GM18951 (cell line): ENCODE results near the gene MGARP.
"Not testable (repeated sequence)": the region's sequence is repeated elsewhere in the genome, so short reads cannot be mapped to it uniquely, and the experiment has no call there.

ENCODE experiments used
- POLR2A ChIP-seq: IDR thresholded peaks from 4 replicates; pipeline ENCODE4 v1.6.1; 2011; ENCODE audit warnings: mild to moderate bottlenecking; ENCODE audit not compliant: insufficient read length, insufficient read depth; ENCODE audit errors: extremely low read depth
- in situ Hi-C: fragments of 300-500 bp; cut with MboI; formaldehyde crosslinking; loops from one replicate; pipeline ENCODE4 v1.12.0; 2022; ENCODE audit warnings: low sequenced_read_pairs, mixed read lengths, inconsistent platforms; ENCODE audit not compliant: unreplicated experiment

The MGARP gene

GRCh38 chr4:139275281-139275735 is 4.7 kb downstream of the MGARP start:
- in situ Hi-C loops, result no loop called here
- no peak for TF ChIP-seq POLR2A

GRCh38 chr4:139274790-139275189 is 5.2 kb downstream of the MGARP start:
- TF ChIP-seq POLR2A, result no peak
- in situ Hi-C loops, result no loop called here

DNA sequence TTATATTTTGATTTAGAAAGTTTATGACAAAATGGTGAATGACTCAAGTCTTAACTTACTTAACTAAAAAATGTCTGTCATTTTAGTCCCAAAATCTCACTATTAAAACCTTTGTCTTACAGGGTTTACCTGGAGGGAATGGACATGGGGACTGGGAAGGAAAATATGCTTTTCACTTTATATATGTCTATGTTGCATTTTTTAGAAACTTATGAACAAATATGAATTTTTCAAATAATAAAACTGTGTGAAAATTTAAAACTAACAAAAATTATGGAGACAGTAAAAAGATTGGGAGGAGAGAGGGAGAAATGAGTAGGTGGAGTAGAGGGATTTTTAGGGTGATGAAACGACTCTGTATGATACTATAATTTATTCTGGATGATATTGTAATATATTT is 6.2 kb downstream of the MGARP start:
- no peak for TF ChIP-seq POLR2A
- in situ Hi-C loops, result no loop called here

DNA sequence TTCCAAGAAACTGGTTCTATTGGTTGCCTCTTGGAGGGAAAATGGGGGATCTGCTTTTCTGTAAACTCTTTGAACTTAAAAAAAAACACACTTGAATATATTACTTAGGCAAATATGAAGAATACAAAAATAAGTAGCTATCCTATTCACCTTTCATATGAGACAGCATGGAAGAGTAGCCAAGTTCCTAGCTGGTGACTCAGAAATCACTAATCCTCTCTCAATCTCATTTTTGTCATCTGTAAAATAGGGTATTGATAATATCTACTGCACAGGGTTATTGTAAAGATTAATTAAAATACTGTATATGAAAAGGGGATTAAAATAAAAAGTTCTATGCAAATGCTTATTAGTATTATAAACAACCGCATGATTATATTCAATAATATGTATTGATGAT is 12.7 kb downstream of the MGARP start:
- in situ Hi-C loops, result no loop called here
- TF ChIP-seq POLR2A, result no peak

DNA sequence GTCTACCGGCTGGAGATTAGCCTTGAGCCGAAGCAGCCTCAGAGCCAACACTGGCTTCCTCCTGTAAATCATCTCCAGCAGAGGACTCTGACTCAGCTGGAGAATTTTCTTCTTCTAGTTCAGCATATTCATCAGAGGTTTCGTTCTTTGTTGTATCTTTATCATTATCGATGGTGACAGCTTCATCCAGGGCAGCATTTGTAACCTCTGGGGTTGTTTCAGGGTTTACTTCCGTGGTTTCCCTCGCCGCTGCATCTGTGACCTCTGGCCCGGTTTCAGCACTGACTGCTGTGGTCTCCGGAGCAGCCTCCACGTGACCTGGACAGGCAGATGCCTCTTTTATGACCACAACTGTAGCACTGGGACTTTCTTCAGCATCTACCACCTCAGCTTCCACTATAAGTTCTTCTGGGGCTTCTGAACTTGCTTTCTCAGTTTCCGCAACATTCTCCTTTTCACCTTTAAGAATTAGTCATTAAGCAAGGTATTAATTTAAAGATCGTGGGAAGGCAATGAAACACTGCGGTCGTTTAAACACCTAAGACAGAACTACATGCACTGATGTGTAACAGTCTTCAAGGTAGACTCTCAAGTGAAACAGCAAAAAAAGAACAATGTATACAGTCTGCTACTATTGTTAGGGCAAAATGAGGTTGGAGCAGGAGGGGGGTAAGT is 13.3 kb downstream of the MGARP start:
- in situ Hi-C loops, result no loop called here
- no peak for TF ChIP-seq POLR2A

- no peak for TF ChIP-seq POLR2A
- in situ Hi-C loops, result no loop called here
Observed at GRCh38 chr4:139266208-139266582, 13.8 kb downstream of the MGARP start.

DNA sequence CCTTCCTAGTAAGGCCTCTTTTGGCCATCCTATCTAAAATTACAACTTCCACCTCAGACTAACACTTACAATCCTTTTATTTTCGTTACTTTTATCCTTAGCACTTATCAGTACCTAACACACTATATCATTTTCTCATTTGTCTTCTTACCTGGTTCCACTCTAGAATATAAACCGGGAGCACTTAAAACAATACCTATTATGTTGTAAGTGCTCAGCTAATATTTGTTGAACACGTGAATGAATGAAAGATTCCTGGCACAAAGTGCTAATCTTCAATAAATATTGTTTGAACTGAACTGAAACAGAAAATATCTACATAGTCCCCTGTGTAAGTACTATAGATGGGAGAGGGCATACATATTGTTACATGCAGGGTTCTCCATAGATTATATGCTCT is 14.4 kb downstream of the MGARP start:
- no peak for TF ChIP-seq POLR2A
- in situ Hi-C loops, result no loop called here

- in situ Hi-C loops, result no loop called here
- TF ChIP-seq POLR2A, result no peak
Observed at GRCh38 chr4:139256349-139256748, 23.7 kb downstream of the MGARP start.

DNA sequence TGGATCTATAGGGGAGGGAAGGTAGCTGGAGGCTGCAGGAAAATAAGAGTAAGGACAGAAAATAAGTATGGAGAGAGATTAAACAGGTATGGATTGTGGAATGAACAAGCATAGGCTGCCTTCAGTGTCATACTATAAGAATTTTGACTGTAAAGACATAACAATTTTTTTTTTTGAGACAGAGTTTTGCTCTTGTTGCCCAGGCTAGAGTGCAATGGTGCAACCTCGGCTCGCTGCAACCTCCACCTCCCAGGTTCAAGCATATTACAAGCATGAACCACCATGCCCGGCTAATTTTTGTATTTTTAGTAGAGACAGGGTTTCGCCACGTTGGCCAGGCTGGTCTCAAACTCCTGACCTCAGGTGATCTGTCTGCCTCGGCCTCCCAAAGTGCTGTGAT is 24.4 kb downstream of the MGARP start:
- in situ Hi-C loops, result not testable (repeated sequence)

- in situ Hi-C loops, result no loop called here
- no peak for TF ChIP-seq POLR2A
Observed at GRCh38 chr4:139253713-139254112, 26.3 kb downstream of the MGARP start.

- TF ChIP-seq POLR2A, result no peak
- in situ Hi-C loops, result no loop called here
Observed at GRCh38 chr4:139253046-139253445, 27.0 kb downstream of the MGARP start.

GRCh38 chr4:139247700-139248238 is 32.3 kb downstream of the MGARP start:
- in situ Hi-C loops, result no loop called here

GRCh38 chr4:139247241-139247640 is 32.8 kb downstream of the MGARP start:
- in situ Hi-C loops, result no loop called here
- no peak for TF ChIP-seq POLR2A

More at GRCh38 chr4:139247700-139248238, 32.3 kb downstream of the MGARP start:
- no peak for TF ChIP-seq POLR2A

GRCh38 chr4:139246166-139246565 is 33.9 kb downstream of the MGARP start:
- in situ Hi-C loops, result no loop called here
- no peak for TF ChIP-seq POLR2A
